ENCODE results near the gene SPTAN1.
"Not testable (repeated sequence)": the region's sequence is repeated elsewhere in the genome, so short reads cannot be mapped to it uniquely, and the experiment has no call there.

SPTAN1 gene

GRCh38 chr9:128552153-128552743, at the start of gene SPTAN1:
SPTAN1 (plus strand) TSS chr9:128552587; CDS start chr9:128566741, 14,154 bp downstream.
- DNase-seq: peak; percentile 77

- DNase-seq: not testable (repeated sequence)
Measured at GRCh38 chr9:128503415-128503825, 49.0 kb upstream of the SPTAN1 start.

- no peak for DNase-seq
Measured at GRCh38 chr9:128503870-128504269, 48.5 kb upstream of the SPTAN1 start.

- DNase-seq: peak; percentile 88
Measured at GRCh38 chr9:128504485-128505413, 47.6 kb upstream of the SPTAN1 start, which contains the start of gene GLE1. GLE1 (plus strand) TSS chr9:128504719; CDS start chr9:128504806, 87 bp downstream.

GRCh38 chr9:128505414-128505765, 47.0 kb upstream of the SPTAN1 start:
- DNase-seq: no peak

GRCh38 chr9:128505906-128506305, 46.5 kb upstream of the SPTAN1 start:
- DNase-seq: not testable (repeated sequence)

- DNase-seq: no peak
Measured at GRCh38 chr9:128512820-128513219, 39.6 kb upstream of the SPTAN1 start.

GRCh38 chr9:128521956-128522355, 30.4 kb upstream of the SPTAN1 start:
- DNase-seq: no peak

- DNase-seq: no peak
Measured at GRCh38 chr9:128523199-128523925, 29.0 kb upstream of the SPTAN1 start.

- no peak for DNase-seq
Measured at GRCh38 chr9:128526720-128527119, 25.7 kb upstream of the SPTAN1 start.

- DNase-seq: no peak
Measured at GRCh38 chr9:128528445-128529160, 23.8 kb upstream of the SPTAN1 start.

GRCh38 chr9:128529191-128529590, 23.2 kb upstream of the SPTAN1 start:
- no peak for DNase-seq

GRCh38 chr9:128532581-128532980, 19.8 kb upstream of the SPTAN1 start:
- no peak for DNase-seq

GRCh38 chr9:128540634-128541360, 11.6 kb upstream of the SPTAN1 start:
- no peak for DNase-seq

- no peak for DNase-seq
Measured at GRCh38 chr9:128546504-128546903, 5.9 kb upstream of the SPTAN1 start.

- DNase-seq: no peak
Measured at GRCh38 chr9:128548876-128549275, 3.5 kb upstream of the SPTAN1 start.

GRCh38 chr9:128550226-128550625, 2.2 kb upstream of the SPTAN1 start:
- no peak for DNase-seq

GRCh38 chr9:128550770-128551656, 1.4 kb upstream of the SPTAN1 start:
- no peak for DNase-seq

- peak; percentile 38 for DNase-seq
Measured at GRCh38 chr9:128551657-128552152, 682 bp upstream of the SPTAN1 start.

GRCh38 chr9:128552744-128553440, 505 bp downstream of the SPTAN1 start:
- no peak for DNase-seq
